Panc1 (cell line): ENCODE results near the gene AIFM3. TPM values are rescaled to one million over a fixed set of nuclear protein-coding genes. Genes with fewer than 3 reads are reported as not detected.
A peak's percentile ranks its signal among the peaks of the same experiment; 100 is the strongest.

Experiments used
- ATAC-seq: fragments of 200-7000 bp; cut with Tn5 transposase; 2 replicates; pipeline ENCODE4 v1.9.1; 2020; ENCODE audit warnings: mild to moderate bottlenecking, moderate library complexity
- BruUV-seq: library from RNA; stranded (reverse); fragments of 400-500 nt; replicated peaks from 2 replicates; lab custom pipeline; 2021; lab: Mats Ljungman, UMichigan
- CTCF ChIA-PET: fragments of 300-600 bp; sonication (Branson Sonifier 250); formaldehyde crosslinking; loops from one replicate; lab custom pipeline; 2022; ENCODE audit warnings: antibody characterized with exemption; lab: Charles Lee
- POLR2A ChIA-PET: fragments of 300-600 bp; sonication (Branson Sonifier 250); formaldehyde crosslinking; loops from one replicate; lab custom pipeline; 2022; ENCODE audit warnings: antibody characterized with exemption; lab: Charles Lee
- DNase-seq: peaks from one replicate; pipeline ENCODE4 v3.0.0-alpha.2; 2010; ENCODE audit warnings: low read depth, low spot score
- H3K27ac ChIP-seq: 2 replicates; pipeline ENCODE4 v1.5.1; 2011; ENCODE audit warnings: mild to moderate bottlenecking, low read length, inconsistent platforms
- H3K27me3 ChIP-seq: fragments of 200-500 bp; sonication (Bioruptor generic); 2 replicates; pipeline ENCODE4 v1.6.0; 2014; ENCODE audit warnings: low read length, inconsistent platforms; ENCODE audit not compliant: control insufficient read depth, insufficient read depth
- H3K36me3 ChIP-seq: fragments of 200-500 bp; sonication (Bioruptor generic); 2 replicates; pipeline ENCODE4 v1.5.1; 2014; ENCODE audit warnings: inconsistent platforms, mild to moderate bottlenecking, low read length, moderate library complexity; ENCODE audit not compliant: control insufficient read depth, insufficient read depth
- H3K4me1 ChIP-seq: 2 replicates; pipeline ENCODE4 v1.5.1; 2011; ENCODE audit warnings: inconsistent platforms, mild to moderate bottlenecking, low read length, moderate library complexity; ENCODE audit not compliant: control insufficient read depth, insufficient read depth
- H3K4me3 ChIP-seq, 2 experiments: 2 replicates each; pipeline ENCODE4 v1.5.1; 2011 to 2012; ENCODE audit warnings: low read depth in 2 of 2, low read length in 2 of 2, mild to moderate bottlenecking in 2 of 2, inconsistent platforms in 1 of 2, moderate library complexity in 1 of 2
- H3K9me3 ChIP-seq: fragments of 200-500 bp; sonication (Bioruptor generic); 2 replicates; pipeline ENCODE4 v1.5.1; 2014; ENCODE audit warnings: low read depth, mild to moderate bottlenecking, inconsistent platforms, low read length, moderate library complexity; ENCODE audit not compliant: control insufficient read depth, insufficient read depth
- POLR2AphosphoS5 ChIP-seq: IDR thresholded peaks from 2 replicates; pipeline ENCODE4 v1.6.1; 2012; ENCODE audit warnings: mild to moderate bottlenecking, low read depth, low read length, moderate library complexity
- SIN3A ChIP-seq: IDR thresholded peaks from 2 replicates; pipeline ENCODE4 v1.6.1; 2012; ENCODE audit warnings: low read depth, mild to moderate bottlenecking, low read length, moderate library complexity, borderline replicate concordance; ENCODE audit not compliant: insufficient read depth
- TCF7L2 ChIP-seq: IDR thresholded peaks from 2 replicates; pipeline ENCODE4 v1.6.1; 2011; ENCODE audit warnings: mild to moderate bottlenecking, low read depth, low read length, inconsistent platforms
- in situ Hi-C: cut with HindIII; loops from 2 replicates; pipeline ENCODE4 v1.10.0; 2016; ENCODE audit warnings: low sequenced_read_pairs, low pct_unique_long_range_greater_than_20kb
- intact Hi-C: fragments of 100-400 bp; cut with micrococcal nuclease; formaldehyde crosslinking; loops from one replicate; pipeline ENCODE4 v1.10.0; 2022; ENCODE audit not compliant: unreplicated experiment
- total RNA-seq: library from RNA; stranded (reverse); gene quantifications from one replicate; pipeline ENCODE4 v1.2.1, GENCODE V29; 2021; ENCODE audit not compliant: unreplicated experiment
- TF ChIP-seq, protein P1 (sequence below): fragments of 450-650 bp; IDR thresholded peaks from 2 replicates; pipeline ENCODE4 v1.5.1; 2017; ENCODE audit warnings: mild to moderate bottlenecking
- TF ChIP-seq, protein P2 (sequence below), 2 experiments: IDR thresholded peaks; 2 replicates each; pipeline ENCODE4 v1.6.1; 2011 to 2012; ENCODE audit warnings: low read depth in 2 of 2, control low read depth in 1 of 2, low read length in 1 of 2, mild to moderate bottlenecking in 1 of 2, moderate library complexity in 1 of 2; ENCODE audit not compliant: insufficient read depth in 1 of 2

AIFM3 gene
- total RNA-seq, 1 experiment from 2014 or later = 2.7 TPM

DNA sequence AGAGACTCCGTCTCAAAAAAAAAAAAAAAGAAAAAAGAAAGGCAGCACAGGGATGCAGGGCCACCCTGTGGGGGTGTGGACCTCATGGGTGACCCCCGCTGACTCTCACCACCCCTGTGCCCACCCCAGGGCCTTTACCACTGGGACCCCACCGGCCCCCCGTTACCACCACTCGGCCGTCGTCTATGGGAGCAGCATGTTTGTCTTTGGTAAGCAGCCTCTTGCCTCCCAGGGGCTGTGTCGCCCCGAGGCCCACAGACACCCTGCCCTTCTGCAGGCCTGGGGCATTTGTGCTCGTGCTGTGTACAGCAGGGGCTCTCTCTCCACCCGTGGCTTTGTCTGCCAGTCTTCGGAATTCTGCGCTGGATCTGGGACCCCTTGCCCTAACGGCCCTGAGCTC is 20.3 kb downstream of the AIFM3 start:
- ChIA-PET POLR2A (no interaction called here), CTCF (no interaction called here)
- Histone ChIP-seq H3K4me3 (no peak overlapping the region), H3K27ac (no peak overlapping the region), H3K4me1 (no peaks in the 10 kb centered on the region), H3K9me3 (no peaks in the 10 kb centered on the region), H3K27me3 (no peaks in the 10 kb centered on the region), H3K36me3 (no peaks in the 10 kb centered on the region; the same call in 1 of the 2 replicates)
- BruUV-seq = no TSS peak
- no peak for DNase-seq
- ATAC-seq = no peak
- in situ Hi-C loops = no loop called here
- TF ChIP-seq SIN3A = no peak
- intact Hi-C loops = no loop called here

DNA sequence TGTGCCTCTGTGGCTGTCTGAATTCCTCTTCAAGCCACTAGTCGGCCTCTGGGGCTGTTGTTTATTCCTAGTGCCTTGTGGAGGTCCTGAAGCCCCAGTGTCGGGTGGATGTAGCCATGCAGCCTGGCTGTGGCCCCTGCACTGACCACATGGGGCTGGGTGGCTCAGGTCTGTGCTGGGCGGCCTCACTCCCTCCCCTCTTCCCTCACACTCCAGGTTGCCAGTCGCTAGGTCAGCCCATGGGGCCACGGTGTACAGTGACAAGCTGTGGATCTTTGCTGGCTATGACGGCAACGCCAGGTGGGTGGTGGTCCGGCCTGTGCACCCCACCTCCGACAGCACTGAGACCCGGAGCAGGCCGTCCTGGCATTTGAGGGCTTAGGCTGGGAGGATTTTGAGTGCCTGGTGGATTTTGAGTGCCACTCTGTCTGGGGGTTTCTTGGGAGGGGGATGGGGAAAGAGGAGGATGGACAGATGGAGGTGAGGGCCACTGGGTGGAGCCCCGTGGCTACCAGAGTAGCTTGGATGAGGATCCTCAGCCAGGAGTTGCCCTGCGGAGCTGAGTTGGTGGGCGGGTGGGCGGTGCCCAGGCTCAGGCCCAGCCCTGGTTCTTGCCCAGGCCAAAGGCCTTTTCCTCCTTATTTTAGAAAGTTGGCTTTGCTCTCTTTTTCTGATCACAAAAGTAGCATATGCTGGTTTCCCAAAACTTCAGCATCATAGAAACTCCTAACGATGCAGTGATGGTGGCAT is 21.7 kb downstream of the AIFM3 start:
- CTCF ChIA-PET = no interaction called here

More for the DNA sequence above, 21.7 kb downstream of the AIFM3 start:
- Histone ChIP-seq H3K27me3 (no peaks in the 10 kb centered on the region), H3K36me3 (no peaks in the 10 kb centered on the region), H3K9me3 (no peaks in the 10 kb centered on the region), H3K4me1 (no peaks in the 10 kb centered on the region), H3K4me3 (no peak overlapping the region), H3K27ac (no peak overlapping the region)
- intact Hi-C loops (no loop called here), in situ Hi-C loops (no loop called here)
- DNase-seq (no peak), ATAC-seq (0 out of 2 replicates have a peak, but pooled peaks have one; percentile 31)
- POLR2A ChIA-PET = interaction anchor here (1.3 kb wide), 1 partner anchor 11 kb away, joined by 3 read pairs; no protein-coding TSS in a partner anchor
- TF ChIP-seq, protein P1, sequence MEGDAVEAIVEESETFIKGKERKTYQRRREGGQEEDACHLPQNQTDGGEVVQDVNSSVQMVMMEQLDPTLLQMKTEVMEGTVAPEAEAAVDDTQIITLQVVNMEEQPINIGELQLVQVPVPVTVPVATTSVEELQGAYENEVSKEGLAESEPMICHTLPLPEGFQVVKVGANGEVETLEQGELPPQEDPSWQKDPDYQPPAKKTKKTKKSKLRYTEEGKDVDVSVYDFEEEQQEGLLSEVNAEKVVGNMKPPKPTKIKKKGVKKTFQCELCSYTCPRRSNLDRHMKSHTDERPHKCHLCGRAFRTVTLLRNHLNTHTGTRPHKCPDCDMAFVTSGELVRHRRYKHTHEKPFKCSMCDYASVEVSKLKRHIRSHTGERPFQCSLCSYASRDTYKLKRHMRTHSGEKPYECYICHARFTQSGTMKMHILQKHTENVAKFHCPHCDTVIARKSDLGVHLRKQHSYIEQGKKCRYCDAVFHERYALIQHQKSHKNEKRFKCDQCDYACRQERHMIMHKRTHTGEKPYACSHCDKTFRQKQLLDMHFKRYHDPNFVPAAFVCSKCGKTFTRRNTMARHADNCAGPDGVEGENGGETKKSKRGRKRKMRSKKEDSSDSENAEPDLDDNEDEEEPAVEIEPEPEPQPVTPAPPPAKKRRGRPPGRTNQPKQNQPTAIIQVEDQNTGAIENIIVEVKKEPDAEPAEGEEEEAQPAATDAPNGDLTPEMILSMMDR = no peak
- TF ChIP-seq POLR2AphosphoS5 = no peak
- TF ChIP-seq, protein P2, sequence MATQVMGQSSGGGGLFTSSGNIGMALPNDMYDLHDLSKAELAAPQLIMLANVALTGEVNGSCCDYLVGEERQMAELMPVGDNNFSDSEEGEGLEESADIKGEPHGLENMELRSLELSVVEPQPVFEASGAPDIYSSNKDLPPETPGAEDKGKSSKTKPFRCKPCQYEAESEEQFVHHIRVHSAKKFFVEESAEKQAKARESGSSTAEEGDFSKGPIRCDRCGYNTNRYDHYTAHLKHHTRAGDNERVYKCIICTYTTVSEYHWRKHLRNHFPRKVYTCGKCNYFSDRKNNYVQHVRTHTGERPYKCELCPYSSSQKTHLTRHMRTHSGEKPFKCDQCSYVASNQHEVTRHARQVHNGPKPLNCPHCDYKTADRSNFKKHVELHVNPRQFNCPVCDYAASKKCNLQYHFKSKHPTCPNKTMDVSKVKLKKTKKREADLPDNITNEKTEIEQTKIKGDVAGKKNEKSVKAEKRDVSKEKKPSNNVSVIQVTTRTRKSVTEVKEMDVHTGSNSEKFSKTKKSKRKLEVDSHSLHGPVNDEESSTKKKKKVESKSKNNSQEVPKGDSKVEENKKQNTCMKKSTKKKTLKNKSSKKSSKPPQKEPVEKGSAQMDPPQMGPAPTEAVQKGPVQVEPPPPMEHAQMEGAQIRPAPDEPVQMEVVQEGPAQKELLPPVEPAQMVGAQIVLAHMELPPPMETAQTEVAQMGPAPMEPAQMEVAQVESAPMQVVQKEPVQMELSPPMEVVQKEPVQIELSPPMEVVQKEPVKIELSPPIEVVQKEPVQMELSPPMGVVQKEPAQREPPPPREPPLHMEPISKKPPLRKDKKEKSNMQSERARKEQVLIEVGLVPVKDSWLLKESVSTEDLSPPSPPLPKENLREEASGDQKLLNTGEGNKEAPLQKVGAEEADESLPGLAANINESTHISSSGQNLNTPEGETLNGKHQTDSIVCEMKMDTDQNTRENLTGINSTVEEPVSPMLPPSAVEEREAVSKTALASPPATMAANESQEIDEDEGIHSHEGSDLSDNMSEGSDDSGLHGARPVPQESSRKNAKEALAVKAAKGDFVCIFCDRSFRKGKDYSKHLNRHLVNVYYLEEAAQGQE (IDR thresholded peaks at IDR 0.05; ENCODE audit: insufficient read depth in 1 of 2, low read depth in 2 of 2, low read length in 1 of 2) = no peak
- no peak for TF ChIP-seq SIN3A
- no peak for TF ChIP-seq TCF7L2
- BruUV-seq = no TSS peak
